K562 (cell line): ENCODE results near the gene CMBL. TPM values are rescaled to one million over a fixed set of nuclear protein-coding genes. Genes with fewer than 3 reads are reported as not detected.

Experiments used
- C11orf30 ChIP-seq: fragments of 450-650 bp; IDR thresholded peaks from 2 replicates; pipeline ENCODE4 v1.6.1; 2016; ENCODE audit warnings: low read depth, mild to moderate bottlenecking
- DIDO1 ChIP-seq: fragments of 450-650 bp; IDR thresholded peaks from 2 replicates; pipeline ENCODE4 v1.6.1; 2016; ENCODE audit warnings: low read depth, missing biosample characterization, missing genetic modification characterization
- HNRNPH1 ChIP-seq: fragments of 200-400 bp; formaldehyde crosslinking; optimal IDR thresholded peaks from 2 replicates; pipeline ENCODE3; 2017; ENCODE audit warnings: low read depth, mild to moderate bottlenecking, low read length, moderate library complexity
- MAFG ChIP-seq: fragments of 450-650 bp; conservative IDR thresholded peaks from 2 replicates; pipeline ENCODE4 v1.6.1; 2016; ENCODE audit warnings: missing genetic modification characterization, missing compliant biosample characterization
- RBFOX2 ChIP-seq: fragments of 200-400 bp; formaldehyde crosslinking; IDR thresholded peaks from 2 replicates; pipeline ENCODE4 v1.6.1; 2017; ENCODE audit warnings: low read depth, mild to moderate bottlenecking, low read length, moderate library complexity
- RBM25 ChIP-seq: fragments of 200-400 bp; formaldehyde crosslinking; IDR thresholded peaks from 2 replicates; pipeline ENCODE4 v1.6.1; 2018; ENCODE audit warnings: low read length, low read depth, moderate library complexity; ENCODE audit not compliant: severe bottlenecking
- XRCC3 ChIP-seq: fragments of 450-650 bp; IDR thresholded peaks from 2 replicates; pipeline ENCODE4 v1.6.1; 2017; ENCODE audit warnings: mild to moderate bottlenecking, moderate library complexity
- ZNF165 ChIP-seq: fragments of 250-450 bp; sonication (Bioruptor Pico); IDR thresholded peaks from 2 replicates; pipeline ENCODE4 v1.4.0; 2020; ENCODE audit warnings: borderline replicate concordance
- ZNF766 ChIP-seq: fragments of 200-800 bp; sonication (Bioruptor generic); conservative IDR thresholded peaks from 2 replicates; pipeline ENCODE4 v1.6.1; 2016; ENCODE audit warnings: missing genetic modification characterization, missing compliant biosample characterization
- polyA plus RNA-seq, 8 experiments: library from polyadenylated mRNA; depleted of rRNA in 4 of 8; stranded (reverse) in 5 of 8; unstranded in 3 of 8; fragments of >200 nt; fragmentation: Nextera tagmentation in 2 of 8; fragmentation: Illumina TruSeq in 1 of 8; extraction: Ambion mirVana in 2 of 8; extraction: Trizol in 1 of 8; gene quantifications; 2 replicates each; pipeline versions ENCODE4 v1.2.1 to v1.2.3, GENCODE V29; 2011 to 2014; ENCODE audit warnings: inconsistent platforms in 1 of 8, missing spikeins in 1 of 8
- total RNA-seq, 7 experiments: library from RNA; depleted of rRNA in 6 of 7; stranded (reverse); fragments of >200 nt in 6 of 7; fragmentation: Illumina TruSeq in 2 of 7; extraction: Trizol in 2 of 7; gene quantifications; 2 replicates each; pipeline versions ENCODE4 v1.2.1 to v1.2.3, GENCODE V29; 2011 to 2021; ENCODE audit warnings: low replicate concordance in 1 of 7
- TF ChIP-seq, protein P1 (sequence below): fragments of 450-650 bp; IDR thresholded peaks from 2 replicates; pipeline ENCODE4 v1.6.1; 2016; ENCODE audit warnings: mild to moderate bottlenecking, moderate library complexity
- TF ChIP-seq, protein P2 (sequence below): IDR thresholded peaks from 2 replicates; pipeline ENCODE4 v1.6.1; 2012; ENCODE audit warnings: low read depth, low read length, improper control_type of control experiment, borderline replicate concordance
- TF ChIP-seq, protein P3 (sequence below): sonication (generic); formaldehyde crosslinking; IDR thresholded peaks from 2 replicates; pipeline ENCODE4 v1.8.0; 2022; ENCODE audit warnings: mild to moderate bottlenecking, missing genetic modification reagents

The CMBL gene
- total and polyA plus RNA-seq, 9 of the 15 experiments (the other 6 are each of a cell fraction or from before 2014, with no cell fraction given): 22.6 to 192 (median 71.1) TPM

DNA sequence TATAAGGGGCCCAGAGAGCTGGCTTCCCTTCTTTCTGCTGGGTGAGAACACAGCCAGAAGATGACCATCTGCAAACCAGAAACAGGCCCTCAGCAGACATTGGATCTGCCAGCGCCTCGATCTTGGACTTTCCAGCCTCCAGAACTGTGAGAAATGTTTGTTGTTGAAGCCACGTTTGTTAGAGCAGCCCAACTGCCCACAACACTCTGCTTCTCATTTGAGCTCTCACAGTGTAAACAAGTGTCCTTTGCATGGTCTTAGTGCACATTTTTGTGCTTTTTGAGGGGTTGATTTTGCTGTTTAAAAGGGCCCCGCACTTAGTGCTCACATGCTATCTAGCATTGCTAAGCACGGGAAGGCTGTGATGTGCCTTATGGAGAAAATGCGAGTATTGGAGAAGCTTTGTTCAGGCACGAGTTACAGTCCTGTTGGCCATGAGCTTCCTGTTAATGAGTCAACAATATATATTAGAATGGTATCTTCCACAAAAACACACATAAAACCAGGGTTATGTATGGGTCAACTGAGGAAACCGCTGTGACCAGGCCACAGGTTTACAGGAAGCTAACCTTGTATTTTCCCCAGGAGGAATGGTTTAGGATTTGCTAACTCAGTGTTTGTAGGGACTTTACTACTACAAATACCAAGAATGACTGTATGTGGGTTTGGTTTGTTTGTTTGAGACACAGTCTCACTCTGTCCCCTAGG, 11.9 kb downstream of the CMBL start (continued):
- TF ChIP-seq, protein P1, sequence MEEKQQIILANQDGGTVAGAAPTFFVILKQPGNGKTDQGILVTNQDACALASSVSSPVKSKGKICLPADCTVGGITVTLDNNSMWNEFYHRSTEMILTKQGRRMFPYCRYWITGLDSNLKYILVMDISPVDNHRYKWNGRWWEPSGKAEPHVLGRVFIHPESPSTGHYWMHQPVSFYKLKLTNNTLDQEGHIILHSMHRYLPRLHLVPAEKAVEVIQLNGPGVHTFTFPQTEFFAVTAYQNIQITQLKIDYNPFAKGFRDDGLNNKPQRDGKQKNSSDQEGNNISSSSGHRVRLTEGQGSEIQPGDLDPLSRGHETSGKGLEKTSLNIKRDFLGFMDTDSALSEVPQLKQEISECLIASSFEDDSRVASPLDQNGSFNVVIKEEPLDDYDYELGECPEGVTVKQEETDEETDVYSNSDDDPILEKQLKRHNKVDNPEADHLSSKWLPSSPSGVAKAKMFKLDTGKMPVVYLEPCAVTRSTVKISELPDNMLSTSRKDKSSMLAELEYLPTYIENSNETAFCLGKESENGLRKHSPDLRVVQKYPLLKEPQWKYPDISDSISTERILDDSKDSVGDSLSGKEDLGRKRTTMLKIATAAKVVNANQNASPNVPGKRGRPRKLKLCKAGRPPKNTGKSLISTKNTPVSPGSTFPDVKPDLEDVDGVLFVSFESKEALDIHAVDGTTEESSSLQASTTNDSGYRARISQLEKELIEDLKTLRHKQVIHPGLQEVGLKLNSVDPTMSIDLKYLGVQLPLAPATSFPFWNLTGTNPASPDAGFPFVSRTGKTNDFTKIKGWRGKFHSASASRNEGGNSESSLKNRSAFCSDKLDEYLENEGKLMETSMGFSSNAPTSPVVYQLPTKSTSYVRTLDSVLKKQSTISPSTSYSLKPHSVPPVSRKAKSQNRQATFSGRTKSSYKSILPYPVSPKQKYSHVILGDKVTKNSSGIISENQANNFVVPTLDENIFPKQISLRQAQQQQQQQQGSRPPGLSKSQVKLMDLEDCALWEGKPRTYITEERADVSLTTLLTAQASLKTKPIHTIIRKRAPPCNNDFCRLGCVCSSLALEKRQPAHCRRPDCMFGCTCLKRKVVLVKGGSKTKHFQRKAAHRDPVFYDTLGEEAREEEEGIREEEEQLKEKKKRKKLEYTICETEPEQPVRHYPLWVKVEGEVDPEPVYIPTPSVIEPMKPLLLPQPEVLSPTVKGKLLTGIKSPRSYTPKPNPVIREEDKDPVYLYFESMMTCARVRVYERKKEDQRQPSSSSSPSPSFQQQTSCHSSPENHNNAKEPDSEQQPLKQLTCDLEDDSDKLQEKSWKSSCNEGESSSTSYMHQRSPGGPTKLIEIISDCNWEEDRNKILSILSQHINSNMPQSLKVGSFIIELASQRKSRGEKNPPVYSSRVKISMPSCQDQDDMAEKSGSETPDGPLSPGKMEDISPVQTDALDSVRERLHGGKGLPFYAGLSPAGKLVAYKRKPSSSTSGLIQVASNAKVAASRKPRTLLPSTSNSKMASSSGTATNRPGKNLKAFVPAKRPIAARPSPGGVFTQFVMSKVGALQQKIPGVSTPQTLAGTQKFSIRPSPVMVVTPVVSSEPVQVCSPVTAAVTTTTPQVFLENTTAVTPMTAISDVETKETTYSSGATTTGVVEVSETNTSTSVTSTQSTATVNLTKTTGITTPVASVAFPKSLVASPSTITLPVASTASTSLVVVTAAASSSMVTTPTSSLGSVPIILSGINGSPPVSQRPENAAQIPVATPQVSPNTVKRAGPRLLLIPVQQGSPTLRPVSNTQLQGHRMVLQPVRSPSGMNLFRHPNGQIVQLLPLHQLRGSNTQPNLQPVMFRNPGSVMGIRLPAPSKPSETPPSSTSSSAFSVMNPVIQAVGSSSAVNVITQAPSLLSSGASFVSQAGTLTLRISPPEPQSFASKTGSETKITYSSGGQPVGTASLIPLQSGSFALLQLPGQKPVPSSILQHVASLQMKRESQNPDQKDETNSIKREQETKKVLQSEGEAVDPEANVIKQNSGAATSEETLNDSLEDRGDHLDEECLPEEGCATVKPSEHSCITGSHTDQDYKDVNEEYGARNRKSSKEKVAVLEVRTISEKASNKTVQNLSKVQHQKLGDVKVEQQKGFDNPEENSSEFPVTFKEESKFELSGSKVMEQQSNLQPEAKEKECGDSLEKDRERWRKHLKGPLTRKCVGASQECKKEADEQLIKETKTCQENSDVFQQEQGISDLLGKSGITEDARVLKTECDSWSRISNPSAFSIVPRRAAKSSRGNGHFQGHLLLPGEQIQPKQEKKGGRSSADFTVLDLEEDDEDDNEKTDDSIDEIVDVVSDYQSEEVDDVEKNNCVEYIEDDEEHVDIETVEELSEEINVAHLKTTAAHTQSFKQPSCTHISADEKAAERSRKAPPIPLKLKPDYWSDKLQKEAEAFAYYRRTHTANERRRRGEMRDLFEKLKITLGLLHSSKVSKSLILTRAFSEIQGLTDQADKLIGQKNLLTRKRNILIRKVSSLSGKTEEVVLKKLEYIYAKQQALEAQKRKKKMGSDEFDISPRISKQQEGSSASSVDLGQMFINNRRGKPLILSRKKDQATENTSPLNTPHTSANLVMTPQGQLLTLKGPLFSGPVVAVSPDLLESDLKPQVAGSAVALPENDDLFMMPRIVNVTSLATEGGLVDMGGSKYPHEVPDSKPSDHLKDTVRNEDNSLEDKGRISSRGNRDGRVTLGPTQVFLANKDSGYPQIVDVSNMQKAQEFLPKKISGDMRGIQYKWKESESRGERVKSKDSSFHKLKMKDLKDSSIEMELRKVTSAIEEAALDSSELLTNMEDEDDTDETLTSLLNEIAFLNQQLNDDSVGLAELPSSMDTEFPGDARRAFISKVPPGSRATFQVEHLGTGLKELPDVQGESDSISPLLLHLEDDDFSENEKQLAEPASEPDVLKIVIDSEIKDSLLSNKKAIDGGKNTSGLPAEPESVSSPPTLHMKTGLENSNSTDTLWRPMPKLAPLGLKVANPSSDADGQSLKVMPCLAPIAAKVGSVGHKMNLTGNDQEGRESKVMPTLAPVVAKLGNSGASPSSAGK: peak; percentile 65
- TF ChIP-seq ZNF165 (CRISPR knock-in tag): no peak
- TF ChIP-seq DIDO1 (tag): no peak
- no peak for TF ChIP-seq HNRNPH1
- TF ChIP-seq MAFG (tag): no peak
- TF ChIP-seq, protein P2, sequence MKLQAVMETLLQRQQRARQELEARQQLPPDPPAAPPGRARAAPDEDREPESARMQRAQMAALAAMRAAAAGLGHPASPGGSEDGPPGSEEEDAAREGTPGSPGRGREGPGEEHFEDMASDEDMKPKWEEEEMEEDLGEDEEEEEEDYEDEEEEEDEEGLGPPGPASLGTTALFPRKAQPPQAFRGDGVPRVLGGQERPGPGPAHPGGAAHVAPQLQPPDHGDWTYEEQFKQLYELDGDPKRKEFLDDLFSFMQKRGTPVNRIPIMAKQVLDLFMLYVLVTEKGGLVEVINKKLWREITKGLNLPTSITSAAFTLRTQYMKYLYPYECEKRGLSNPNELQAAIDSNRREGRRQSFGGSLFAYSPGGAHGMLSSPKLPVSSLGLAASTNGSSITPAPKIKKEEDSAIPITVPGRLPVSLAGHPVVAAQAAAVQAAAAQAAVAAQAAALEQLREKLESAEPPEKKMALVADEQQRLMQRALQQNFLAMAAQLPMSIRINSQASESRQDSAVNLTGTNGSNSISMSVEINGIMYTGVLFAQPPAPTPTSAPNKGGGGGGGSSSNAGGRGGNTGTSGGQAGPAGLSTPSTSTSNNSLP: no peak
- TF ChIP-seq RBM25: no peak
- TF ChIP-seq ZNF766 (CRISPR knock-in tag): 0 out of 2 replicates have a peak, but pooled peaks have one; percentile 7
- no peak for TF ChIP-seq XRCC3
- TF ChIP-seq, protein P3, sequence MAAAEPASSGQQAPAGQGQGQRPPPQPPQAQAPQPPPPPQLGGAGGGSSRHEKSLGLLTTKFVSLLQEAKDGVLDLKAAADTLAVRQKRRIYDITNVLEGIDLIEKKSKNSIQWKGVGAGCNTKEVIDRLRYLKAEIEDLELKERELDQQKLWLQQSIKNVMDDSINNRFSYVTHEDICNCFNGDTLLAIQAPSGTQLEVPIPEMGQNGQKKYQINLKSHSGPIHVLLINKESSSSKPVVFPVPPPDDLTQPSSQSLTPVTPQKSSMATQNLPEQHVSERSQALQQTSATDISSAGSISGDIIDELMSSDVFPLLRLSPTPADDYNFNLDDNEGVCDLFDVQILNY (CRISPR knock-in tag): no peak
- no peak for TF ChIP-seq RBFOX2
- 0 out of 2 replicates have a peak, but pooled peaks have one; percentile 30 for TF ChIP-seq C11orf30
